K562 (cell line): Measurements from ENCODE around the gene NKX2-8.

Source experiments
- PHF20 ChIP-seq: fragments of 450-650 bp; IDR thresholded peaks from 2 replicates; pipeline ENCODE4 v1.6.1; 2018; ENCODE audit not compliant: partially characterized antibody
- TARDBP ChIP-seq: fragments of 450-650 bp; IDR thresholded peaks from 2 replicates; pipeline ENCODE4 v1.6.1; 2016
- TF ChIP-seq, protein P1 (sequence below): sonication (generic); formaldehyde crosslinking; IDR thresholded peaks from 2 replicates; pipeline ENCODE4 v1.8.0; 2022; ENCODE audit warnings: missing genetic modification reagents, mild to moderate bottlenecking, borderline replicate concordance

DNA sequence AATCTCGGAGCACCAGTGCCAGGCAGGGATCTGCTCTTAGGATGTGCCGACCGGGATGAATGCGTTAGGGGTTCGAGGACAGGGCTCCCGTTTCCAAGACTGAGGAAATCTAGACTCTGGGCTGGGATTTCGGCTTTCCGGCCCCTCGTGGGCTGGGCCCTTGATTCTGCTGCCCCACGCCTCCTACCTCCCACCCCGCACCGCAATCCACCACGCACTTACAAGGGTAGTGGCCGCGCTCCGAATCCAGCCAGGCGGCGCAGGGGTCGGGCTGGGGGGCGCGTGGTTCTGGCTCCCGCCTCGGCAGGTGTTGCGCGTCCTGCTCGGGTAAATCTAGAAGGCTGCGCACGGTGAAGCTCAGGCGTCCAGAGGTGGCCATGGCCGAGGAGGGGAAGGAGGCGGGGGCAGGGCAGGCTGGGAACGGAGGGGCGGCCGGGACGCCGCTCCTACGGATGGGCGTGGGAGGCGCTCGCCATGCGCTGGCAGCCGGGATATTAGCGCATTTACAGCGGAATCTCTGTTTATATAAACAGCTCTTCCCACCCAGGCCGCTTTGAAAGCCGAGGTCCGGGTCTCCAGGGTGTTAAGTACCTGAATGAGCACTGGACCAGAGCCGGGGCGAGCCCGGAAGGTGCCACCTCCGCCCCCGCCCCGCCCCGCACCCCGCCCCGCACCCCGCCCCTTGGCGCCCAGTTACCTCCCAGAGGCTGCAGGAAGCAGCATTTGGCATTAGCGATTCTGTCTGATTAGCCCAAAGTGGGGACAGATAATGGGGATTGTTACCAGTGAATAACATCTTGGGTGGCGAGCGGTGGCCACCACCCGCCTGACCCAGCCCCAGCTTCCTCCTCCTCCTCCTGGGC, at the start of gene NKX2-8:
- TF ChIP-seq, protein P1, sequence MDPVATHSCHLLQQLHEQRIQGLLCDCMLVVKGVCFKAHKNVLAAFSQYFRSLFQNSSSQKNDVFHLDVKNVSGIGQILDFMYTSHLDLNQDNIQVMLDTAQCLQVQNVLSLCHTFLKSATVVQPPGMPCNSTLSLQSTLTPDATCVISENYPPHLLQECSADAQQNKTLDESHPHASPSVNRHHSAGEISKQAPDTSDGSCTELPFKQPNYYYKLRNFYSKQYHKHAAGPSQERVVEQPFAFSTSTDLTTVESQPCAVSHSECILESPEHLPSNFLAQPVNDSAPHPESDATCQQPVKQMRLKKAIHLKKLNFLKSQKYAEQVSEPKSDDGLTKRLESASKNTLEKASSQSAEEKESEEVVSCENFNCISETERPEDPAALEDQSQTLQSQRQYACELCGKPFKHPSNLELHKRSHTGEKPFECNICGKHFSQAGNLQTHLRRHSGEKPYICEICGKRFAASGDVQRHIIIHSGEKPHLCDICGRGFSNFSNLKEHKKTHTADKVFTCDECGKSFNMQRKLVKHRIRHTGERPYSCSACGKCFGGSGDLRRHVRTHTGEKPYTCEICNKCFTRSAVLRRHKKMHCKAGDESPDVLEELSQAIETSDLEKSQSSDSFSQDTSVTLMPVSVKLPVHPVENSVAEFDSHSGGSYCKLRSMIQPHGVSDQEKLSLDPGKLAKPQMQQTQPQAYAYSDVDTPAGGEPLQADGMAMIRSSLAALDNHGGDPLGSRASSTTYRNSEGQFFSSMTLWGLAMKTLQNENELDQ (CRISPR knock-in tag), result no peak
- TF ChIP-seq PHF20, result no peak
- no peak for TF ChIP-seq TARDBP
